T-helper 17 cell (primary cell): ENCODE results near the gene ALPK3. TPM values are rescaled to one million over a fixed set of nuclear protein-coding genes. Genes with fewer than 3 reads are reported as not detected.

ENCODE experiments used
- ATAC-seq: fragments of 150-1000 bp; cut with Tn5 transposase; 2 replicates; pipeline ENCODE4 v1.10.0; 2021; ENCODE audit warnings: mild to moderate bottlenecking, moderate library complexity
- DNase-seq, 3 donors: peaks; one replicate each; pipeline versions ENCODE4 v3.0.0 to v3.0.0-alpha.2; 2020 to 2021
- H3K9me3 ChIP-seq: one replicate; pipeline ENCODE4 v1.7.0; 2013; ENCODE audit warnings: low read length, mild to moderate bottlenecking; ENCODE audit not compliant: control insufficient read depth, poor library complexity, severe bottlenecking
- H3K27ac Mint-ChIP-seq: one replicate; pipeline ENCODE4 v1.8.0; 2022; ENCODE audit warnings: mild to moderate bottlenecking, moderate library complexity, mixed read lengths
- H3K27me3 Mint-ChIP-seq: one replicate; pipeline ENCODE4 v1.8.0; 2022; ENCODE audit warnings: mixed read lengths
- H3K36me3 Mint-ChIP-seq: one replicate; pipeline ENCODE4 v1.8.0; 2022; ENCODE audit warnings: low read depth, mixed read lengths
- H3K4me1 Mint-ChIP-seq: one replicate; pipeline ENCODE4 v1.8.0; 2022; ENCODE audit warnings: mild to moderate bottlenecking, mixed read lengths
- H3K4me3 Mint-ChIP-seq: one replicate; pipeline ENCODE4 v1.8.0; 2022; ENCODE audit warnings: mild to moderate bottlenecking, moderate library complexity, mixed read lengths
- total RNA-seq, 4 donors: library from RNA in 2 of 4; stranded (reverse) in 2 of 4; gene quantifications; one replicate each; pipeline ENCODE4 v1.2.3 and lab custom pipeline; 2022 to 2026

The ALPK3 gene
- under 1 TPM; 0.15 to 0.78 TPM for total RNA-seq
- 0.93 to 1.1 reads per million in 2 donors for total RNA-seq (lab: John Stamatoyannopoulos, UW)

GRCh38 chr15:84816694-84817465 lies at the start of gene ALPK3:
Gene ALPK3 (plus strand): TSS chr15:84817356. CDS start chr15:84817453, 97 bp downstream.
- ATAC-seq (no peak), DNase-seq (no peak)
- Mint-ChIP-seq H3K36me3 (no peaks in the 10 kb centered on the region), H3K27ac (no peak within 1 kb of the TSS), H3K4me1 (peaks cover 14% of the 10 kb centered on the region), H3K4me3 (peak within 1 kb of the TSS; percentile 22), H3K27me3 (peaks cover 21% of the 10 kb centered on the region)
- H3K9me3 ChIP-seq: no peaks in the 10 kb centered on the region

GRCh38 chr15:84772031-84772430 lies 45.1 kb upstream of the ALPK3 start:
- DNase-seq (no peak), ATAC-seq (no peak)
- H3K36me3 Mint-ChIP-seq: peaks cover 15% of the 10 kb centered on the region
- H3K27ac Mint-ChIP-seq: no peak overlapping the region
- H3K9me3 ChIP-seq: no peaks in the 10 kb centered on the region
- H3K4me1 Mint-ChIP-seq: peaks cover 33% of the 10 kb centered on the region
- H3K27me3 Mint-ChIP-seq: no peaks in the 10 kb centered on the region
- no peak overlapping the region for H3K4me3 Mint-ChIP-seq

GRCh38 chr15:84772467-84772866 lies 44.7 kb upstream of the ALPK3 start:
- DNase-seq (no peak), ATAC-seq (no peak)
- Mint-ChIP-seq H3K4me1 (peaks cover 33% of the 10 kb centered on the region), H3K36me3 (peaks cover 15% of the 10 kb centered on the region), H3K27ac (no peak overlapping the region), H3K4me3 (no peak overlapping the region), H3K27me3 (no peaks in the 10 kb centered on the region)
- no peaks in the 10 kb centered on the region for H3K9me3 ChIP-seq

- Mint-ChIP-seq H3K27me3 (no peaks in the 10 kb centered on the region), H3K4me1 (peaks cover 37% of the 10 kb centered on the region), H3K36me3 (peaks cover 14% of the 10 kb centered on the region), H3K27ac (no peak overlapping the region), H3K4me3 (no peak overlapping the region)
- no peaks in the 10 kb centered on the region for H3K9me3 ChIP-seq
- no peak for ATAC-seq
- no peak for DNase-seq
Measured at GRCh38 chr15:84773716-84774115, 43.4 kb upstream of the ALPK3 start.

- Mint-ChIP-seq H3K36me3 (no peaks in the 10 kb centered on the region), H3K4me1 (peaks cover 30% of the 10 kb centered on the region), H3K4me3 (no peak overlapping the region), H3K27ac (peak overlapping the region; percentile 67), H3K27me3 (no peaks in the 10 kb centered on the region)
- ATAC-seq (no peak), DNase-seq (no peak)
- H3K9me3 ChIP-seq: no peaks in the 10 kb centered on the region
Measured at GRCh38 chr15:84775867-84776449, 41.2 kb upstream of the ALPK3 start.

GRCh38 chr15:84778194-84778593 lies 39.0 kb upstream of the ALPK3 start:
- Mint-ChIP-seq H3K27ac (peak overlapping the region; percentile 67), H3K36me3 (no peaks in the 10 kb centered on the region), H3K27me3 (no peaks in the 10 kb centered on the region), H3K4me1 (peaks cover 21% of the 10 kb centered on the region), H3K4me3 (no peak overlapping the region)
- ATAC-seq: no peak
- DNase-seq: no peak
- H3K9me3 ChIP-seq: no peaks in the 10 kb centered on the region

GRCh38 chr15:84780492-84780891 lies 36.7 kb upstream of the ALPK3 start:
- DNase-seq (no peak), ATAC-seq (no peak)
- H3K36me3 Mint-ChIP-seq: peaks cover 5% of the 10 kb centered on the region
- no peaks in the 10 kb centered on the region for H3K27me3 Mint-ChIP-seq
- H3K4me1 Mint-ChIP-seq: peaks cover 25% of the 10 kb centered on the region
- no peaks in the 10 kb centered on the region for H3K9me3 ChIP-seq
- H3K4me3 Mint-ChIP-seq: no peak overlapping the region
- no peak overlapping the region for H3K27ac Mint-ChIP-seq

- ATAC-seq (no peak), DNase-seq (no peak)
- no peaks in the 10 kb centered on the region for H3K9me3 ChIP-seq
- no peak overlapping the region for H3K4me3 Mint-ChIP-seq
- H3K27ac Mint-ChIP-seq: no peak overlapping the region
- no peaks in the 10 kb centered on the region for H3K27me3 Mint-ChIP-seq
- peaks cover 8% of the 10 kb centered on the region for H3K36me3 Mint-ChIP-seq
- peaks cover 30% of the 10 kb centered on the region for H3K4me1 Mint-ChIP-seq
Measured at GRCh38 chr15:84781495-84781894, 35.7 kb upstream of the ALPK3 start.

- DNase-seq: no peak
- Mint-ChIP-seq H3K4me3 (no peak overlapping the region), H3K36me3 (peaks cover 8% of the 10 kb centered on the region), H3K4me1 (peaks cover 32% of the 10 kb centered on the region), H3K27ac (no peak overlapping the region), H3K27me3 (no peaks in the 10 kb centered on the region)
- no peak for ATAC-seq
- H3K9me3 ChIP-seq: no peaks in the 10 kb centered on the region
Measured at GRCh38 chr15:84782346-84782745, 34.8 kb upstream of the ALPK3 start.

- H3K27ac Mint-ChIP-seq: no peak overlapping the region
- DNase-seq (no peak), ATAC-seq (no peak)
- H3K9me3 ChIP-seq: no peaks in the 10 kb centered on the region
- H3K36me3 Mint-ChIP-seq: peaks cover 8% of the 10 kb centered on the region
- H3K4me3 Mint-ChIP-seq: no peak overlapping the region
- H3K4me1 Mint-ChIP-seq: peaks cover 30% of the 10 kb centered on the region
- no peaks in the 10 kb centered on the region for H3K27me3 Mint-ChIP-seq
Measured at GRCh38 chr15:84783493-84784251, 33.5 kb upstream of the ALPK3 start.

- no peak overlapping the region for H3K4me3 Mint-ChIP-seq
- no peaks in the 10 kb centered on the region for H3K9me3 ChIP-seq
- no peak overlapping the region for H3K27ac Mint-ChIP-seq
- ATAC-seq: no peak
- no peak for DNase-seq
- H3K36me3 Mint-ChIP-seq: peaks cover 8% of the 10 kb centered on the region
- no peaks in the 10 kb centered on the region for H3K27me3 Mint-ChIP-seq
- H3K4me1 Mint-ChIP-seq: peaks cover 25% of the 10 kb centered on the region
Measured at GRCh38 chr15:84784262-84784661, 32.9 kb upstream of the ALPK3 start.

GRCh38 chr15:84785053-84785452 lies 32.1 kb upstream of the ALPK3 start:
- Mint-ChIP-seq H3K4me1 (peaks cover 18% of the 10 kb centered on the region), H3K27me3 (no peaks in the 10 kb centered on the region), H3K27ac (no peak overlapping the region), H3K36me3 (peaks cover 8% of the 10 kb centered on the region), H3K4me3 (no peak overlapping the region)
- ATAC-seq (no peak), DNase-seq (no peak)
- no peaks in the 10 kb centered on the region for H3K9me3 ChIP-seq

- no peaks in the 10 kb centered on the region for H3K9me3 ChIP-seq
- Mint-ChIP-seq H3K4me3 (no peak overlapping the region), H3K36me3 (peaks cover 17% of the 10 kb centered on the region), H3K4me1 (peaks cover 25% of the 10 kb centered on the region), H3K27ac (no peak overlapping the region), H3K27me3 (no peaks in the 10 kb centered on the region)
- DNase-seq (no peak), ATAC-seq (no peak)
Measured at GRCh38 chr15:84788500-84788899, 28.7 kb upstream of the ALPK3 start.
